ENCODE data around the gene TCTN3. TPM values are rescaled to one million over a fixed set of nuclear protein-coding genes. Genes with fewer than 3 reads are reported as not detected.

The TCTN3 gene
- total and polyA plus RNA-seq, 2 donors (not counting 3 experiments of a cell fraction or from before 2014, with no cell fraction given): 40.4 to 52.6 TPM

DNA sequence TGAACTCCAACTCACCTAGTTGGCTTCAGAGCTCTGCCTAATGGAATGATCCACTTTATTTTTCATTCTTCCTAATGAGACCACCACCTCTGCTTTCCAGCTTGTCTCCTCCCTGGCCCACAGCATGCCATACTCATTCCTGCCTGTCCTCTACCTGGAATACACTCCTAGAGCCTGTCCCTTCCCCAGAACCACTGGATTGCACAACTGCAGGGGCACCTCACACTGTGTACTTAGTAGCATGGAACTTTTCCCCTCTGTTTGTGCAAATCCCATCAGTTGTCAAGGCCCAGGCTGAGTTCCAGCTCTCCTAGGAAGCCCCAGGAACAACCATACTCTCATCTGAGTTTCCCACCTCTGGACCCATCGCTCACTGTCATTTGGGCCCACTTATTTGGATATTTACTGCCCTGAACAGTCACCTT lies 52.8 kb downstream of the TCTN3 start:
- Histone ChIP-seq H3K9me1 (replicated peaks; ENCODE audit: control insufficient read depth, extremely low read depth, insufficient read depth, low read length) (no peaks in the 10 kb centered on the region), H3K36me3 (ENCODE audit: control insufficient read depth in 2 of 2, extremely low read depth in 1 of 2, insufficient read depth in 2 of 2, low read length in 2 of 2) (peaks cover 20 to 38% of the 10 kb centered on the region in 2 experiments), H3K4me1 (ENCODE audit: control insufficient read depth, extremely low read depth, insufficient read depth, low read length) (no peaks in the 10 kb centered on the region), H2AFZ (ENCODE audit: low read depth, low read length) (no peak overlapping the region), H3K79me2 (ENCODE audit: control insufficient read depth, insufficient read depth, low read length) (peaks cover 3% of the 10 kb centered on the region), H3K27me3 (ENCODE audit: control insufficient read depth in 2 of 2, insufficient read depth in 2 of 2, low read length in 2 of 2) (no peaks in the 10 kb centered on the region), H3K9me3 (replicated peaks; ENCODE audit: control insufficient read depth, insufficient read depth, low read length) (no peaks in the 10 kb centered on the region), H3K9ac (replicated peaks; ENCODE audit: extremely low read depth, insufficient read depth, low read length) (no peak overlapping the region), H3K4me2 (ENCODE audit: insufficient read depth, low read length) (no peak overlapping the region), H3K27ac (ENCODE audit: insufficient read depth, low read depth, low read length) (no peak overlapping the region), H3K4me3 (replicated peaks in 1 of 3; ENCODE audit: insufficient read depth in 1 of 3, low read depth in 1 of 3, low read length in 3 of 3) (no peak overlapping the region), H4K20me1 (replicated peaks; ENCODE audit: control insufficient read depth, extremely low read depth, insufficient read depth, low read length) (no peaks in the 10 kb centered on the region)
- dilution Hi-C loops (cut with MboI; ENCODE audit: extremely low pct_ligation_motif_present, low sequenced_read_pairs): no loop called here
- FAIRE-seq: no peak
- ChIA-PET POLR2A (no interaction called here), CTCF (no interaction called here)
- intact Hi-C loops (cut with micrococcal nuclease): no loop called here
- no peak for TF ChIP-seq FOS (IDR thresholded peaks at IDR 0.05; ENCODE audit: borderline replicate concordance, insufficient read depth, low read length)
- no peak for TF ChIP-seq MYC (IDR thresholded peaks at IDR 0.05; ENCODE audit: low read depth, low read length)
- no peak for TF ChIP-seq GATA2 (IDR thresholded peaks at IDR 0.05; ENCODE audit: insufficient read depth, insufficient read length, low read depth, low read length)
- no peak for TF ChIP-seq EZH2 (IDR thresholded peaks at IDR 0.05; ENCODE audit: borderline replicate concordance, low read depth, low read length, severe bottlenecking)
- no peak for TF ChIP-seq JUN (IDR thresholded peaks at IDR 0.05; ENCODE audit: borderline replicate concordance, insufficient read depth, insufficient read length, low read depth)
- TF ChIP-seq, protein P1, sequence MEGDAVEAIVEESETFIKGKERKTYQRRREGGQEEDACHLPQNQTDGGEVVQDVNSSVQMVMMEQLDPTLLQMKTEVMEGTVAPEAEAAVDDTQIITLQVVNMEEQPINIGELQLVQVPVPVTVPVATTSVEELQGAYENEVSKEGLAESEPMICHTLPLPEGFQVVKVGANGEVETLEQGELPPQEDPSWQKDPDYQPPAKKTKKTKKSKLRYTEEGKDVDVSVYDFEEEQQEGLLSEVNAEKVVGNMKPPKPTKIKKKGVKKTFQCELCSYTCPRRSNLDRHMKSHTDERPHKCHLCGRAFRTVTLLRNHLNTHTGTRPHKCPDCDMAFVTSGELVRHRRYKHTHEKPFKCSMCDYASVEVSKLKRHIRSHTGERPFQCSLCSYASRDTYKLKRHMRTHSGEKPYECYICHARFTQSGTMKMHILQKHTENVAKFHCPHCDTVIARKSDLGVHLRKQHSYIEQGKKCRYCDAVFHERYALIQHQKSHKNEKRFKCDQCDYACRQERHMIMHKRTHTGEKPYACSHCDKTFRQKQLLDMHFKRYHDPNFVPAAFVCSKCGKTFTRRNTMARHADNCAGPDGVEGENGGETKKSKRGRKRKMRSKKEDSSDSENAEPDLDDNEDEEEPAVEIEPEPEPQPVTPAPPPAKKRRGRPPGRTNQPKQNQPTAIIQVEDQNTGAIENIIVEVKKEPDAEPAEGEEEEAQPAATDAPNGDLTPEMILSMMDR (IDR thresholded peaks at IDR 0.05; ENCODE audit: extremely low read depth in 1 of 2, insufficient read depth in 1 of 2, low read depth in 1 of 2, low read length in 2 of 2): no peak
- BruUV-seq (replicated peaks): no TSS peak
- no peak for DNase-seq (ENCODE audit: low read depth, low spot score)

DNA sequence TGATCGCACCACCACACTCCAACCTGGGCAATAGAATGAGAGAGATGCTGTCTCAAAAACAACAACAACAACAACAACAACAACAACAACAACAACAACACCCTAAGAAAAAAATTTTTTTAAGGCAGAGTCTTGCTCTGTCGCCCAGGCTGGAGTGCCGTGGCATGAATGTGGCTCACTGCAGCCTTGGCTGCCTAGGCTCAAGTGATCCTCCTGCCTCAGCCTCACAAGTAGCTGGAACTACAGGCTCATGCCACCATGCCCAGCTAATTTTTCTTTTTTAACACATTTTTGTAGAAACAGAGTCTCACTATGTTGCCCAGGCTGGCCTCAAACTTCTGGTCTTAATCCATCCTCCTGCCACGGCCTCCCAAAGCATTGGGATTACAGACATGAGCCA lies 55.8 kb downstream of the TCTN3 start:
- no peaks in the 10 kb centered on the region for H3K9me1 ChIP-seq (replicated peaks; ENCODE audit: control insufficient read depth, extremely low read depth, insufficient read depth, low read length)
- no peaks in the 10 kb centered on the region for H3K79me2 ChIP-seq (ENCODE audit: control insufficient read depth, insufficient read depth, low read length)
- no peaks in the 10 kb centered on the region for H3K27me3 ChIP-seq (ENCODE audit: control insufficient read depth in 2 of 2, insufficient read depth in 2 of 2, low read length in 2 of 2)
- FAIRE-seq: no peak
- dilution Hi-C loops (cut with MboI; ENCODE audit: extremely low pct_ligation_motif_present, low sequenced_read_pairs): no loop called here
- no peak overlapping the region for H3K4me3 ChIP-seq (replicated peaks in 1 of 3; ENCODE audit: insufficient read depth in 1 of 3, low read depth in 1 of 3, low read length in 3 of 3)
- ChIA-PET CTCF (no interaction called here), POLR2A (no interaction called here)
- peaks cover 25 to 48% of the 10 kb centered on the region in 2 experiments for H3K36me3 ChIP-seq (ENCODE audit: control insufficient read depth in 2 of 2, extremely low read depth in 1 of 2, insufficient read depth in 2 of 2, low read length in 2 of 2)
- intact Hi-C loops (cut with micrococcal nuclease): no loop called here
- no peak overlapping the region for H3K4me2 ChIP-seq (ENCODE audit: insufficient read depth, low read length)
- no peaks in the 10 kb centered on the region for H4K20me1 ChIP-seq (replicated peaks; ENCODE audit: control insufficient read depth, extremely low read depth, insufficient read depth, low read length)
- no peaks in the 10 kb centered on the region for H3K9me3 ChIP-seq (replicated peaks; ENCODE audit: control insufficient read depth, insufficient read depth, low read length)
- TF ChIP-seq, protein P1 (IDR thresholded peaks at IDR 0.05; ENCODE audit: extremely low read depth in 1 of 2, insufficient read depth in 1 of 2, low read depth in 1 of 2, low read length in 2 of 2): no peak
- no peak for TF ChIP-seq POLR2A (IDR thresholded peaks at IDR 0.05; ENCODE audit: low read depth, low read length)
- TF ChIP-seq EZH2 (IDR thresholded peaks at IDR 0.05; ENCODE audit: borderline replicate concordance, low read depth, low read length, severe bottlenecking): no peak
- TF ChIP-seq, protein P2, sequence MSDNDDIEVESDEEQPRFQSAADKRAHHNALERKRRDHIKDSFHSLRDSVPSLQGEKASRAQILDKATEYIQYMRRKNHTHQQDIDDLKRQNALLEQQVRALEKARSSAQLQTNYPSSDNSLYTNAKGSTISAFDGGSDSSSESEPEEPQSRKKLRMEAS (IDR thresholded peaks at IDR 0.05; ENCODE audit: insufficient read depth, insufficient read length): no peak
- TF ChIP-seq MYC (IDR thresholded peaks at IDR 0.05; ENCODE audit: low read depth, low read length): no peak
- no peak for TF ChIP-seq JUN (IDR thresholded peaks at IDR 0.05; ENCODE audit: borderline replicate concordance, insufficient read depth, insufficient read length, low read depth)
- no peak for TF ChIP-seq FOS (IDR thresholded peaks at IDR 0.05; ENCODE audit: borderline replicate concordance, insufficient read depth, low read length)
- no peak for TF ChIP-seq GATA2 (IDR thresholded peaks at IDR 0.05; ENCODE audit: insufficient read depth, insufficient read length, low read depth, low read length)
- no peak for TF ChIP-seq POLR2AphosphoS5 (IDR thresholded peaks at IDR 0.05; ENCODE audit: insufficient read depth, low read depth, low read length)
- BruUV-seq (replicated peaks): no TSS peak
- no peak for DNase-seq (ENCODE audit: low read depth, low spot score)
- no peak overlapping the region for H3K9ac ChIP-seq (replicated peaks; ENCODE audit: extremely low read depth, insufficient read depth, low read length)
- H2AFZ ChIP-seq (ENCODE audit: low read depth, low read length): no peak overlapping the region
- no peak overlapping the region for H3K27ac ChIP-seq (ENCODE audit: insufficient read depth, low read depth, low read length)
- no peaks in the 10 kb centered on the region for H3K4me1 ChIP-seq (ENCODE audit: control insufficient read depth, extremely low read depth, insufficient read depth, low read length)
